ENCODE data around the gene AFF3. TPM values are rescaled to one million over a fixed set of nuclear protein-coding genes. Genes with fewer than 3 reads are reported as not detected.

AFF3 gene
- total RNA-seq, 4 donors from 2014 or later = 8.5 to 77.2 (median 27.1) TPM

DNA sequence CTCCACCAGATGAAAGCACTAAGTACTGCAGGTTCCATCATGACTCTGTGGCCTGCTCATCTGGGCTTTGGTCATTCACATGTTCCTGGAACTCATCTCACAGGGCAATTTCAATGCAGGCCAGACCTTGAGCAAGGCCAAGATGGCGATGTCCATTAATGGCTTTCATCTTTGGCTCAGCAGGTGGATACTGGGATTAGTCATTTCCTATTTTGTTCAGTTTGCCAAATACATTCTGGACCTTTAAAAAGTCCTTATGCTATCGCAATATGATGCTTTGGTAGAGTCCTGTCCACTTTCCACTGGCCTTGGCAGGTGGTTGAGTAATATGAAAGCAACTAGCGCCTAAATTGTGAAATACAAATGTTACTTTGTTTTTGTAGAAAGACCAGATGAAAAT lies 482.5 kb downstream of the AFF3 start:
- intact Hi-C loops (cut with DNase I; ENCODE audit: low total_unique reads) = no loop called here
- Histone ChIP-seq H3K27ac (no peak overlapping the region), H3K4me3 (no peak overlapping the region), H3K9me3 (no peaks in the 10 kb centered on the region), H3K27me3 (no peaks in the 10 kb centered on the region), H3K4me1 (peaks cover 12 to 13% of the 10 kb centered on the region in 2 donors), H3K36me3 (no peaks in the 10 kb centered on the region)
- no peak for TF ChIP-seq POLR2A (IDR thresholded peaks at IDR 0.05)
- TF ChIP-seq, protein P1, sequence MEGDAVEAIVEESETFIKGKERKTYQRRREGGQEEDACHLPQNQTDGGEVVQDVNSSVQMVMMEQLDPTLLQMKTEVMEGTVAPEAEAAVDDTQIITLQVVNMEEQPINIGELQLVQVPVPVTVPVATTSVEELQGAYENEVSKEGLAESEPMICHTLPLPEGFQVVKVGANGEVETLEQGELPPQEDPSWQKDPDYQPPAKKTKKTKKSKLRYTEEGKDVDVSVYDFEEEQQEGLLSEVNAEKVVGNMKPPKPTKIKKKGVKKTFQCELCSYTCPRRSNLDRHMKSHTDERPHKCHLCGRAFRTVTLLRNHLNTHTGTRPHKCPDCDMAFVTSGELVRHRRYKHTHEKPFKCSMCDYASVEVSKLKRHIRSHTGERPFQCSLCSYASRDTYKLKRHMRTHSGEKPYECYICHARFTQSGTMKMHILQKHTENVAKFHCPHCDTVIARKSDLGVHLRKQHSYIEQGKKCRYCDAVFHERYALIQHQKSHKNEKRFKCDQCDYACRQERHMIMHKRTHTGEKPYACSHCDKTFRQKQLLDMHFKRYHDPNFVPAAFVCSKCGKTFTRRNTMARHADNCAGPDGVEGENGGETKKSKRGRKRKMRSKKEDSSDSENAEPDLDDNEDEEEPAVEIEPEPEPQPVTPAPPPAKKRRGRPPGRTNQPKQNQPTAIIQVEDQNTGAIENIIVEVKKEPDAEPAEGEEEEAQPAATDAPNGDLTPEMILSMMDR (IDR thresholded peaks at IDR 0.05) = no peak
- DNase-seq = peak; percentile 29 to 54

DNA sequence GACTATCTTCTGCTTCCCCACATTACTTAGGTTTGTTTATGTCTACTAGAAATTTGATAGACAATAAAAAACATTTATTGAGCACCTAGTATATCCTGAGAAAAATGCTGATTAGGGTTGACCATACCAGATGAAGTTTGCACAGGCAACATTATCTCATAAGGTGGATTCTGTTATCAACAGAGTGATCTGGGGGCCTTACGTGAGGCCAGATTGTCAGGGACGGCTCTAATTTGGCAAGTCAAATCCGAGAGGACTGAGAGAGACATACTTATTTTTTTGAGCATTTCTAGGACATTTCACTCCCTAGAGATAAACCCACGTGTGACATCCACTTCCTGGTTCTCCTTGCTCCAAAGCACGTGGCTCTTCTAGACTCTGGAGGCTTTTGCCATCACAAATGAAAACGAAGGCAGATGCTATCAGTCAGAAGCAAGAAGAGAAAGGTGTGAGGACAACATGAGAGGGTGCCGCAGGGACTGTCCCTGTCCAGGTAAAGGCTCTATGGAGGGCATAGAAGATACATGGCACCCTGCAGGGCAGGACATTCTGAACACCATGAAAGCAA lies 484.6 kb downstream of the AFF3 start:
- TF ChIP-seq POLR2A (IDR thresholded peaks at IDR 0.05) = no peak
- TF ChIP-seq, protein P1 (IDR thresholded peaks at IDR 0.05) = no peak
- DNase-seq = no peak
- peak overlapping the region in 1 of 2 donors; percentile 10 for H3K27ac ChIP-seq
- peaks cover 0 to 3% of the 10 kb centered on the region in 2 donors for H3K4me1 ChIP-seq
- intact Hi-C loops (cut with DNase I; ENCODE audit: low total_unique reads) = no loop called here
- H3K36me3 ChIP-seq = no peaks in the 10 kb centered on the region
- no peak overlapping the region for H3K4me3 ChIP-seq
- no peaks in the 10 kb centered on the region for H3K27me3 ChIP-seq
- no peaks in the 10 kb centered on the region for H3K9me3 ChIP-seq

DNA sequence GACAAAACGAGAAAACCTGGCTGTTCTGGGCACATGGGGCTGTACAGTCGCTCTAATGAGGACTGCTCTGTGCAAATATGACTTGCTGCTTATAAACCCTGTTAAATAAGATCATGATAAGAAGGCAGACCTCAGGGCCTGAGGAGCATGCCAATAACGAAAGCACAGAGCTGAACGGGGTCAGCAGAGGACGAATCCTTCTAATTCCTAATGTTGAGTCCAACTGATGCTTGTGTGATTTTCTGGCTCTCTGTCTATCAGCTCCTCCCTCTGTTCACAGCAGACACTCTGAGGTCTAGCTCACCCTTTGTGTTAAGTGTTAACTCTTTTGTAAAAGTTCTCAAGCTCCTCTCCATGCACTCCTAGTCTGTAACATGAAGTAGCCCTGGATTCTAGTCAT lies 485.4 kb downstream of the AFF3 start:
- Histone ChIP-seq H3K4me1 (no peaks in the 10 kb centered on the region), H3K27me3 (no peaks in the 10 kb centered on the region), H3K27ac (peak overlapping the region; percentile 32 to 49), H3K9me3 (no peaks in the 10 kb centered on the region), H3K36me3 (no peaks in the 10 kb centered on the region), H3K4me3 (no peak overlapping the region)
- intact Hi-C loops (cut with DNase I; ENCODE audit: low total_unique reads) = no loop called here
- no peak for DNase-seq
- TF ChIP-seq POLR2A (IDR thresholded peaks at IDR 0.05) = no peak
- TF ChIP-seq, protein P1 (IDR thresholded peaks at IDR 0.05) = no peak

DNA sequence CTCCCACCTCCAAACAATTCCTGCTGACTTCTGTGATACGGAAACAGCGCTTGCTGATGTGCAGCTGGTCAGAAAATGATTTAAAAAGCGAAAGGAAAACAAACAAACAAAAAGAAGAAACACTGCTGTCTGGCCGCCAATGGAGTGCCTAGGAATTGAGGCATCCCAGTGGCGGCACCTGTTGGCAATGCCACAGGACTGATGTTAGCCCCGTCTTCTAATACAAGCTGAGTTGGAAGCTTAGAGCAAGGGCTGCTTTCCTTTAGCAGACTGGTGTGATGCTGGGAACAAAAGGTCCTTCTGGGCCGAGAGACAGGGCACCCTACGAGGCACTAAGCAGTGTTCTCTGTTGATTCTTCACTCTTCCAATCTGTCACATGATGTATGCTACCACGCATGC lies 489.0 kb downstream of the AFF3 start:
- DNase-seq = no peak
- Histone ChIP-seq H3K4me1 (peaks cover 0 to under 1% of the 10 kb centered on the region in 2 donors), H3K36me3 (no peaks in the 10 kb centered on the region), H3K27me3 (no peaks in the 10 kb centered on the region), H3K9me3 (no peaks in the 10 kb centered on the region), H3K27ac (no peak overlapping the region), H3K4me3 (no peak overlapping the region)
- TF ChIP-seq POLR2A (IDR thresholded peaks at IDR 0.05) = no peak
- TF ChIP-seq, protein P1 (IDR thresholded peaks at IDR 0.05) = no peak
- intact Hi-C loops (cut with DNase I; ENCODE audit: low total_unique reads) = no loop called here

DNA sequence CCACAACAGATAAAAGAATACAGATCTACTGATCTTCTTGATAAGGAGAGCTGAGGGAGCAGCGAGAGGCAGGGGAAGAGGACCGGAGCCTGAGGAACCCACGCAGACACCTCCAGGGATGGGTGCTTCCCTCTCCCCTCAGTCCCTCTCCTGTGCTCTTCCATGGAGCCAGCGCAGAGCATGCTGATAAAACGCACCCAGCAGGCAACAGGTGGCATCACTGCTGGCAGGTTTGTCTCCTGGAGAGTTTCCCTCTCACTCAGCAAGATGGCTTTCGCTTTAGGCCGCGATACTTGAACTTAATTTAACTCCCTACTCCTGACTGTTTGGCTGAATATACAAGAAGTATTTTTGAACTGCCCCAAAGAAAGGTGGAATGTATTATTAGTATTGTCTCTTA lies 489.5 kb downstream of the AFF3 start:
- peaks cover 0 to 4% of the 10 kb centered on the region in 2 donors for H3K4me1 ChIP-seq
- H3K9me3 ChIP-seq = no peaks in the 10 kb centered on the region
- H3K4me3 ChIP-seq = no peak overlapping the region
- TF ChIP-seq, protein P1 (IDR thresholded peaks at IDR 0.05) = no peak
- TF ChIP-seq POLR2A (IDR thresholded peaks at IDR 0.05) = no peak
- DNase-seq = no peak
- intact Hi-C loops (cut with DNase I; ENCODE audit: low total_unique reads) = no loop called here
- no peak overlapping the region for H3K27ac ChIP-seq
- H3K36me3 ChIP-seq = no peaks in the 10 kb centered on the region
- no peaks in the 10 kb centered on the region for H3K27me3 ChIP-seq

Data from uterus (tissue), 4 donors.